CD4-positive, alpha-beta T cell treated with Interleukin-12 subunit alpha and Interleukin-12 subunit beta, for 1 hour (primary cell): Measurements from ENCODE around the gene GPATCH8.
"Not testable (repeated sequence)": the region's sequence is repeated elsewhere in the genome, so short reads cannot be mapped to it uniquely, and the experiment has no call there.

ENCODE experiments used
- DNase-seq: peaks from one replicate; pipeline ENCODE4 v3.0.0-alpha.2; 2020

GPATCH8 gene

GRCh38 chr17:44527102-44527501, 23.9 kb upstream of the GPATCH8 start:
- no peak for DNase-seq

- no peak for DNase-seq
Observed at GRCh38 chr17:44523672-44523972, 20.4 kb upstream of the GPATCH8 start.

- peak; percentile 35 for DNase-seq
Observed at GRCh38 chr17:44522883-44523671, 19.9 kb upstream of the GPATCH8 start.

DNA sequence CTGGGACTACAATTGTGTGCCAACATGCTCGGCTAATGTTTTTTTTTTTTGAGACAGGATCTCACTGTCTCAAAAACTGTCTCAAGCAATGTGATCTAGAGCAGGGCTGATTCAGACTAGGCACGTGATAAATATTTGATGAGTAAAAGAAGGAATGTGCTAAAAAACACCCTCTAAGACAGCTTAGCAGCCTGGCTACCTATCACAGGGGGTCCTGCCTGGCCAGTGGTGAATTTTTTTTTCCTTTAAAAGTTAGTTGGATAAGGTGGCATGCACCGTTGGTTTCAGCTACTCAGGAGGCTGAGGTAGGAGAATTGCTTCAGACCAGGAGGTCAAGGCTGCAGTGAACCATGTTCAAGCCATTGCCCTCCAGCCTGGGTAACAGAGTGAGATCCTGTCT, 14.8 kb upstream of the GPATCH8 start:
- no peak for DNase-seq

- not testable (repeated sequence) for DNase-seq
Observed at GRCh38 chr17:44511241-44512134, 8.3 kb upstream of the GPATCH8 start.

DNA sequence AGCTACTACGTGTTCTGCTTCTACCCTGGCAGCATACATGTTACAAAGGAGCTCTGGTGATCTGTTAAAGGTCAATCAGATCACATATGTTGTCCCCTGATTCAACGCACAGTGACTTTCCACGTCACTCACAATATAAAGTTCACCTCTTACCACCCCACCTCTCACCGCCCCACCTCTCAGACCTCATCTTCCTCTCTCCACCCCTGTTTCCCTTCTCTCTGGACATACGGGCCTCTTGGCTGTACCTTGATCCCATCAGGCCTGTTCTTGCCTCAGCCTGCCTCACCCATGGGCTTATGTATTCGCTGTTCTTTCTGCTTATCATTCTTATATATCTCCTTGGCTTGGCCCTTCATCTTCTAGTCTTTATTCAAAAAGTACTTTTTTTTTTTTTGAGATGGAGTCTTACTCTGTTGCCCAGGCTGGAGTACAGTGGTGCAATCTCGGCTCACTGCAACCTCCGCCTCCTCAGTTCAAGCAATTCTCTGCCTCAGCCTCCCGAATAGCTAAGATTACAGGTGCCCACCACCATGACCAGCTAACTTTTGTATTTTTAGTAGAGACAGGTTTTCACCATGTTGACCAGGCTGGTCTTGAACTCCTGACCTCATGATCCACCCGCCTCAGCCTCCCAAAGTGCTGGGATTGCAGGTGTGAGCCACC, 3.9 kb upstream of the GPATCH8 start:
- DNase-seq: not testable (repeated sequence)

DNA sequence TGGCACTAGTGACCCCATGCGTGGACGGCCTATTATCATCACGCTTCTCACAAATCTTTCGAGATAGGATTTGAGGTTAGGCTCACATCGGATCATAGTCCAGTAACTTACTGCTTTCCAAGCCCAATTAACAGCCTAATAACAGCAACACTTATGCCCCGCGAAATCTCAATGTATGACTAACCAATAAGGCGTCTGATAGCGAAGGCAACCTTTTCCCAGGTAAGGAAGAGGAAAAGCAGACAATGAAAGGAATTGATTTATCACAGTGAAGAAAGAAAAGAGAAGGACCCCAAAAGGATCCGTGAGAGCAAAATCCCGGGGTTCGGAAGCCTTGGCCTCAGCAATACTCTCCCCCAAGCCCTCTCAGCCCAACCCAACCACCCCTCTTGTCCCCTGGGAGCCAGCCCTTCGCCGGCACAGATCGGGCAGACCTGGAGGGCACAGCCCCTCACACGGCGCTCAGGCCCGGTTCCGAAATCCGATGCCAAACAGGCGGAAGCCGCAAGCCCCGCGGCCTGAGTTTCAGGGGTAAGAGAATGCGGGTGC, 534 bp downstream of the GPATCH8 start:
- peak; percentile 3 for DNase-seq

GRCh38 chr17:44501866-44502375, 1.3 kb downstream of the GPATCH8 start:
- DNase-seq: no peak

DNA sequence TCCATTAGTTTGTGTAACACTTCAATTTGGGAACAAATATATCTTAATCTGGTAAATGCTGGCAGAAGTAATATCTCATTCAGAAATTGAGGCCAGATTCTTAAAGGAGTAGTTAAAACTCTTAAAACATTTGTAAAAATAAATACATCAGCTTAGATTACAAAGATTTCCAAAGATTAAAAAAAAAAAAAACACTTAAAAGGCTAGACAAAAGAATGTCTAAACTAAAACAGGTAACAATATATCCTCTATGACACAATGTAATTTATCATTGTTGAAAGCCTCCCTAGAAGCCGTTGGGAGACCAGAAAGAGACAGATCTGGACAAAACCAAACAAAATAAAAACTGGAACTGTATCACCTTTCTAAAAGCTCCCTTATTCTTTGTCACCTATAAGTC, 3.5 kb downstream of the GPATCH8 start:
- DNase-seq: no peak

- no peak for DNase-seq
Observed at GRCh38 chr17:44496815-44497214, 6.4 kb downstream of the GPATCH8 start.

- no peak for DNase-seq
Observed at GRCh38 chr17:44493339-44493738, 9.9 kb downstream of the GPATCH8 start.

DNA sequence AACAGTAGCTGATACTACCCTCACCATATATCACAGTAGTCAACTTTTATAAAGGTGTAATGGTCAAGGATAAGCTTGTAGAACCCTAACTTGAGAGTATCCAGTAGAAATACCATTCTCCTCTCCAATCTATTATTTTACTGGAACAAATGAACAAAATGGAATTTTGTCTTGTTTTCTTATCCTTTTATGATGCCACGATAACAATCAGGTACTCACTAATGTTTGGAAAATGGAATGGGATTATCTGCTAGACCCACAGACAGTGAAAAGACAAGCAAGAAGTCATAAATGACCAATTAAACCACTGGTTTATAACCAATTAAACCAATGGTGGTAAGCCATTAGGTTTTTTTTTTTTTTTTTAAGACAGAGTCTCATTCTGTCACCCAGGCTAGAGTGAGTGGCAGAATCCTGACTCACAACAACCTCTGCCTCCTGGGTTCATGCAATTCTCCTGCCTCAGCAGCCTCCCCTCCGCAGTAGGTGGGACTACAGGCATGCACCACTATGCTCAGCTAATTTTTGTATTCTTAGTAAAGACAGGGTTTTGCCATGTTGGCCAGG, 10.4 kb downstream of the GPATCH8 start:
- no peak for DNase-seq

DNA sequence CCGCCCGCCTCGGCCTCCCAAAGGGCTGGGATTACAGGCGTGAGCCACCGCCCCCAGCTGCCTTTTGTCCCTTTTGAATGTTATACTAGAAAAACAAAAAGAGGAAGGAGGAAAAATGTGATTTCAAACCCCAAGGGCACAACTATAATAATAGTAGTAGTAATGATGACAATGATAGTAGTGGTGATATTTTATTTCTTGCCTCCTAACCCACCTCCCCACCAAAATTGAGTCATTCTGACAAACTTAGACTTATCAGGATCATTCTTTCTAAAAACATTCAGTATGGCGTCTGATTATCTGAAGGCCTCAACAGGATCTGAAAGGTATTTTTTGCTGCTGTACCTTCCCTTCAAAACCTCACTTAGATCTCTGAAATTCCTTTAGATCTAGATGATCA, 13.6 kb downstream of the GPATCH8 start:
- DNase-seq: no peak

GRCh38 chr17:44487170-44487569, 16.0 kb downstream of the GPATCH8 start:
- no peak for DNase-seq

GRCh38 chr17:44473367-44473766, 29.8 kb downstream of the GPATCH8 start:
- DNase-seq: no peak

GRCh38 chr17:44469676-44470075, 33.5 kb downstream of the GPATCH8 start:
- DNase-seq: no peak

DNA sequence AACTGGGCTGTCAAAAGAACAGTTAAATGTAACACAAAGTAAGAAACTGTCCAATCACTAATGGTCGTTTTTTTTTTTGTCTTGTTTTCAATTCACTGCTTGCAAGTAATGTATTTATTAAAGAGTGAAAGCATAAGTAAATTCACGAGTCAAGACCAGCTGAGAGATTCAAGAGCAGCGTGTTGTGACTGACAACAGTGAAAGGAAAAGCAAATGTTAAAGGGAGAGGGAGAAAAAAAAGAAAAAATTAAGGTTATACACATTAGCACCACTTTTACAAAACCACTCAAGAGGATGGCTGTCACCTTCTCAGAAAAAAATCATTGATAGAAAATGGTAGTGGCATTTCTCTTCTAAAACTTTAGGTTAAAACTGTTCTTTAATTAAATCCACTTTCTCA, 36.1 kb downstream of the GPATCH8 start:
- no peak for DNase-seq

DNA sequence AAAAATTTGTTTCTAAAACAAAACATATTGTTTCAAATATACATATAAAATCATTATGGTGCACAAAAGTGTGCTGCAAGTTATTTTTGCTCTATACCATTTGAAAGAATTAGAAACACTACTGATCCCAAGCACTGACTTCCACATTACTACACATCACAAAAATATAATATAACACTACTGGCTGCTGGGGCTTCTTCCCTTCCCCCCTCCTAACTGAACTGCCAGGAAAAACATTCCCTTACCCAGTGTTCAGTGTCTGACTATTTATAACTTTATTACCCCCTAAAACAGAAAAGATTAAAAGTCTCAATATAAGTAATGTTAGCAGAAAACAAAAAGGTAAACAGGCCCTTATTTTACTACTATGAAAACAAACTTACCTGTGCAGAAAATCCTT, 36.9 kb downstream of the GPATCH8 start:
- DNase-seq: no peak

DNA sequence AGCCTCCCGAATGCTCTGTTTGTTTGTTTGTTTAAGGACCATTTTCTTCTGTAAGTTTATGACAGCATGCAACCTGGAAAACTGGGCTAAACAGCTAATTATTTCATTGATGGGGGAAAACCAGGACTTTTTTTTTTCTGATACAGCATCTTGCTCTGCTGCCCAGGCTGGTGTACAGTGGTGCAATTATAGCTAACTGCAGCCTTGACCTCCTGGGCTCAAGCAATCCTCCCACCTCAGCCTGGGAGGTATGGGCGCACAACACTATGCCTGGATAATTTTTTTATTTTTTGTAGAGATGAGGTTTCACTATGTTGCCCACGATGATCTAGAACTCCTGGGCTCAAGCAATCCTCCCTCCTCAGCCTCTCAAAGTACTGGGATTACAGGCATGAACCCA, 37.3 kb downstream of the GPATCH8 start:
- no peak for DNase-seq

DNA sequence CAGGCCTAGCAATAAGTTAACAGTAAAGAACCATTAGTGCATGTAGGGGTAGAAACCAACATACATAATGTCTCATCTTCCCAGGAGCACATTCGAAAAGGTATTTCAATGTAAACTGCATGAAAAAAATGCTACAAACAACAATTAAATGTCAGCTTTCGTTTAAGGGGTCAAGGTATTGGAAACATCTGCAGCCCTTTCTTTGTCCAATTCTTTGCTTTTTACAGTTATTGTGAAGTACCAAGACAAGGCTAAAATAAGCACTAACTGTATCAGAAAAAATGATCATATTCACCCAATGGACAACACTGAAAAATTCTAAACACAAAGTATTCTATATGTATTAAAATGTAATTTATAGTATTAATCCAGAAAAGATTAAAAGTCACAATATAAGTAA, 37.9 kb downstream of the GPATCH8 start:
- no peak for DNase-seq

- no peak for DNase-seq
Observed at GRCh38 chr17:44464037-44464436, 39.2 kb downstream of the GPATCH8 start.

DNA sequence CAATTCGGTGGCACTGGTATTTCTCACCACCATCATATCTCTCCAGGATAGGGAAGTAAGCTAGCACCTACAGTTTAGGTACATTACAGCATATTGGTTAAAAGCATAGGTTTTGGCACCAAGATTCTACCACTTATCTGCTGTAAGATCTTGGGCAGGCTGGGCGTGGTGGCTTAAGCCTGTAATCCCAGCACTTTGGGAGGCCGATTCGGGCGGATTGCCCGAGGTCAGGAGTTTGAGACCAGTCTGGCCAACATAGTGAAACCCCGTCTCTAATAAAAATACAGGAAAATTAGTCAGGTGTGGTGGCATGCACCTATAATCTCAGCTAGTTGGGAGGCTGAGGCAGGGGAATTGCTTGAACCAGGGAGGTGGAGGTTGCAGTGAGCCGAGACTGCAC, 51.4 kb downstream of the GPATCH8 start:
- DNase-seq: no peak
